Central memory CD4-positive, alpha-beta T cell (primary cell): ENCODE measurements around the gene ACAD11.

Experiments used
- DNase-seq: peaks from one replicate; pipeline ENCODE4 v3.0.0; 2022
- total RNA-seq, 3 experiments: gene quantifications; one replicate each; lab custom pipeline; 2026; lab: John Stamatoyannopoulos, UW

The ACAD11 gene, protein sequence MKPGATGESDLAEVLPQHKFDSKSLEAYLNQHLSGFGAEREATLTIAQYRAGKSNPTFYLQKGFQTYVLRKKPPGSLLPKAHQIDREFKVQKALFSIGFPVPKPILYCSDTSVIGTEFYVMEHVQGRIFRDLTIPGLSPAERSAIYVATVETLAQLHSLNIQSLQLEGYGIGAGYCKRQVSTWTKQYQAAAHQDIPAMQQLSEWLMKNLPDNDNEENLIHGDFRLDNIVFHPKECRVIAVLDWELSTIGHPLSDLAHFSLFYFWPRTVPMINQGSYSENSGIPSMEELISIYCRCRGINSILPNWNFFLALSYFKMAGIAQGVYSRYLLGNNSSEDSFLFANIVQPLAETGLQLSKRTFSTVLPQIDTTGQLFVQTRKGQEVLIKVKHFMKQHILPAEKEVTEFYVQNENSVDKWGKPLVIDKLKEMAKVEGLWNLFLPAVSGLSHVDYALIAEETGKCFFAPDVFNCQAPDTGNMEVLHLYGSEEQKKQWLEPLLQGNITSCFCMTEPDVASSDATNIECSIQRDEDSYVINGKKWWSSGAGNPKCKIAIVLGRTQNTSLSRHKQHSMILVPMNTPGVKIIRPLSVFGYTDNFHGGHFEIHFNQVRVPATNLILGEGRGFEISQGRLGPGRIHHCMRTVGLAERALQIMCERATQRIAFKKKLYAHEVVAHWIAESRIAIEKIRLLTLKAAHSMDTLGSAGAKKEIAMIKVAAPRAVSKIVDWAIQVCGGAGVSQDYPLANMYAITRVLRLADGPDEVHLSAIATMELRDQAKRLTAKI
- total RNA-seq, result 1.7 to 8.9 (median 4.0) reads per million in 3 experiments

GRCh38 chr3:132659365-132660051 is at the start of gene ACAD11:
TSS of gene ACAD11 (minus strand) at chr3:132659809. CDS start at chr3:132659751, 58 bp downstream.
- DNase-seq, result peak; percentile 17

- DNase-seq, result no peak
These were observed 44.1 kb upstream of the ACAD11 start for GRCh38 chr3:132703733-132704132.

GRCh38 chr3:132695422-132695821 is 35.8 kb upstream of the ACAD11 start:
- no peak for DNase-seq

DNA sequence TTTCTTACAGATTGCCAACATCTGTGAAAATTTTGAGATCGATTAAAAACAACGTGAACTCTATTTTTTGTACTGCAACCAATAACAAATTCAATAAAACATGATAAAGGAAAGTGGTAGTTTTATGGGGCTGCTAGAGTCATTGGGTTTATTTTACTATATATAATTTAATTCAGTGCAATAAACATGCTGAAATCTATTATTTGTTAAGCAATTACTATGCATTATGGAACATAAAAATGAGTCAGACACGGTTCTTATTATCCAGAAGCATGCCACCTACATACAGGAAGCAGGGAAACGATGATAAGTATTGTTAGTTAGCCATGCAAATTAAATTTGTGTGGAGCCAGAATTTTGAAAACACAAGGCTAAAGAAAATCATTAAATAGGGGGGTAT is 35.4 kb upstream of the ACAD11 start:
- no peak for DNase-seq

DNA sequence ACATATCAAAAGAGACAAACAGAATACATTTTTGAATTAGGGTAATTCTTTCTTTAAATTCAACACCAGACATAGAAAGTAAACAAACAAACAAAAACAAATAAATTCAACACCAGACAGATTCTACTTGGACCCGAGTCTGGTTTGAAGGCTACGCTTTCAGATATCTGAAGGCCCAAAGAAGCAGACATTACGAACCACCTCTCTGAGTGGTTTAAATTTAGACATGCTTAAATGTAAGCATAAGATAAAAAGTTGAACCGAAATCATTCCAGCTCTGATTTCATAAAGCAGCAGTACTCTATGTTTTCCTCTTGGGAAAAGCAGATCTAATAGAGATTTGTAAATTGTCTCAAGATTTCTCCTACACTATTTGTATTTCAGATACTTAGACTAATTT is 30.4 kb upstream of the ACAD11 start:
- no peak for DNase-seq

GRCh38 chr3:132682201-132682600 is 22.6 kb upstream of the ACAD11 start:
- DNase-seq, result no peak

DNA sequence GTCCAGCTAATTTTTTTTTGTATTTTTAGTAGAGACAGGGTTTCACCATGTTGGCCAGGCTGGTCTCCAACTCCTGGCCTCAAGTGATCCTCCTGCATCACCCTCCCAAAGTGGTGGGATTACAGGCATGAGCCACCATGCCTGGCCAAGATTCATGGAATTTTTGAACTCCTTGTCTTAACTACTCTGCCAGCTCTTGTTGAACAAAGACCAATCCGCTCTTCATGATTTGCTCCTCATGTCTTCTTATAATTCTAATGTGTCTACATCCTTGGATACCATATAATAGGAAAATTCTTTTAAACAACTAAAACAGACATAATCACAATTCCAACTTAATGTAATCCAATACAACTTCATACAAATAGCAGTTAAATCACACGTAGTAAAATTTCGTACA is 21.8 kb upstream of the ACAD11 start:
- DNase-seq, result no peak

DNA sequence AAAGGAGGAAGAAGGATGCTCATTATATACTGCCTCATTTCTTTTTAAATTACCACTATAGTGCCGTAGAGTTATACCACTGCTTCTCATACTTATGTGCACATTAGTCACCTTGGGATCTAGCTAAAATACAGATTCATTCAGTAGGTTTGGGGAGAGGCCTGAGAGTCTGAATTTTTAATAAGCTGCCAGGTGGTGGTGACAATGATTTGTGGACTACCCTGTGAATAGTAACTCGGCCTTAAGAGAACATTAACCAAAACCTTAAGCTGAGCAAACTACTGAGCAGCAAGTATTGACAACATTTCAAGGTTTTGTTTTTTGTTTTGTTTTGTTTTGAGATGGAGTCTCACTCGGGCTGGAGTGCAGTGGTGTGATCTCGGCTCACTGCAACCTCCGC is 20.3 kb upstream of the ACAD11 start:
- DNase-seq, result no peak

- DNase-seq, result no peak
These were observed 15.8 kb upstream of the ACAD11 start for GRCh38 chr3:132675408-132675807.

GRCh38 chr3:132669256-132669777 is 9.7 kb upstream of the ACAD11 start:
- no peak for DNase-seq

DNA sequence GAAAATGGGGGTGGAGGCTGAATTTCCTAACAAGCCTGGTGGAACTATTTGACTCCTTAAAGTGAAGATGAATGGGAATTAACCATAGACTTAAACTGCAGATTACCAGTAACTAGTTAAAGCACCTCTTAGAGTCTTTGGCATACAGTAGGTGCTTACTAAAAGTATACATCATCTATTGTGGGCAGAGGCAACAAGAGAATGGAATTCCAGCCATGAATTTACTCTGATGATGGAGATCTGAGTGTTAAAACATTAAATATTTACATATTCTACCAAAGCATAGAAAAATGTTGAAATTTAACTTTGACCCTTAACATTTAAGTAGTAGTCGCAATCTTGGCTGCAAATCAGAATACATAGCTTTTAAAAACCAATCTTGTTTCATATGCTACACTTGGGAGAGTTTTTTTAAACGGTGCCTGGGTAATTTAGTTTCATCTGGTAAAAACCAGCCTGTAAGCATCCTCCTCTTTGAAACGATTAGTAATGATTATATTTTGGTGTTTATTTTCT is 5.7 kb upstream of the ACAD11 start:
- no peak for DNase-seq

DNA sequence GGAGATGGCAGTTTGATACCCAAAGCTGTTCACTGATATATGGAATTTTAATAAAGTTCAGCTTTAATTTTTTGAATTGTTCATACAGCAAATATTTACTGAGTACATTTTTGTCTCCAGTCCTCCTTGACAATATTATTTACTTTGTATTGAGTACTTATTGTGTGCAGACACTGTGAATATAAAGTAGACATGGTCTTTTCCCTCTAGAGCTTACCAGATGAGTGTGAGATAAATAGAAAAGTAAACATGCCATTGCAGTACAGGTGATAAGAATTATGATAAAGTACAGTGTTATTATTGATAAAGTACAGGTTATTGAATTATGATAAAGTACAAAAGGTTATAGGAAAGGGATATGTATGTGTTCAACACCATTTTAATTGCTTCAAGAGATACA is 2.6 kb upstream of the ACAD11 start:
- no peak for DNase-seq

DNA sequence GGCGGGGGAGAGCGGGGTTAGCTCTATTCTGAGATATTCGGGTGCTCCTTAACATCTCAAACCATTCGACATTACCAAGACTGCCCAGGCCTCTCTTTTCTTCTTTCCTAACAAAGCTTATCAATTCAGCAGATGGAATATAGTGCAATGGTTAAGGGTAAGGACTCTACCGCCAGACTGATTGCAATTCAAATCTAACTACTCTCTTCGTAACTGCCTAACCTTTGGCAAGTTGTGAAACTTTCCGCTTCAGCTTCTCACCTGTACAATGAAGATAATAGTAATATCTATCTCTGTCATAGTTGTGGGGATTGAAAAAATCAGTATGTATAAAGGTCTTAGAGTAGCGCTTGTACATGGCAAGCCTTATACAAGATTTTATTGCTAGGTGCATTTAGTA is 1.5 kb upstream of the ACAD11 start:
- no peak for DNase-seq

DNA sequence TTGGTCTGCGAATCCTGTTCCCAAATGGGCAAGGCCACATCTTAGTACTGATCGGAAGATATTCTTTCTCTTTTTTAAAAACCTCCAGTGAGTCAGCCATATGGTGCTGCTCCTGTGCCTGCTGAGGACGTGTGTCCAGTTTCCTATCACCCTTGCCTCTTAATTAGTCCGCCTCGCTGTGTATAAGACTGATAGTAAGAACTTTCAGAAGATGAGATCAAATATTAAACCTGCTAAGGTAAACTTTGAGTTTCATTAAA is 1.1 kb upstream of the ACAD11 start:
- DNase-seq, result no peak

DNA sequence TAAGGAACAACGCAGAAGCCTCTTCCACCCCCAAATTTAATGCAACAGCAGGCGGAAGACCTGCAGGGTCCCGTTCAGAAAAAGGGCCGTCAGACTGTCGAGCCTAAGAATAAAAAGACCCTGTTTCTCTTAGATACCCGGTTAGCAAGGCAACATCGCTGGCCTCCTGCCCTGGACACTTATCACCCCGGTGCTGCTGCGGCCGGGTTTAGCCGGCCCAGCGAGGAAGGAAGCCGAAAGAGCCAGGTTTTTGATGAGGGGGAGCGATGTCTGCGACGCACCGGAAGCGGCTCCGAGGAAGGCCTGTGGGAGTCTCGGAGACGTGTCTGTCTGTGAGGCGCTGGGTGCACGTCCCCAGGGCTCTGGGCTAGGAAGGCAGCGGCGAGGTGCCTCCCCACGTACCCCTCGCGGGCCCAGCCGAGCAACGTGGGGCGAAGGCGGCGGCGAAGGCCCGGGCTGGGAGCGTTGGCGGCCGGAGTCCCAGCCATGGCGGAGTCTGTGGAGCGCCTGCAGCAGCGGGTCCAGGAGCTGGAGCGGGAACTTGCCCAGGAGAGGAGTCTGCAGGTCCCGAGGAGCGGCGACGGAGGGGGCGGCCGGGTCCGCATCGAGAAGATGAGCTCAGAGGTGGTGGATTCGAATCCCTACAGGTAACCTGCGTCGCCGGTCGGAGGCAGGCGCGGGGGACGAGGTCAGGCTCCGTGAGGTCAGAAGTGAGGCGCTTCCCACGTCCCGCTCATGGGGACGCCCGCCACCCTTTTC is 622 bp upstream of the ACAD11 start, which contains the start of gene UBA5:
TSS of gene UBA5 (plus strand) at position 278 of the 759 bp plus-strand sequence. CDS start at position 487, 209 bp downstream.
- peak; percentile 72 for DNase-seq

- no peak for DNase-seq
These were observed 627 bp downstream of the ACAD11 start for GRCh38 chr3:132659000-132659364.

- no peak for DNase-seq
These were observed 1.5 kb downstream of the ACAD11 start for GRCh38 chr3:132657869-132658747.

GRCh38 chr3:132655471-132655870 is 4.1 kb downstream of the ACAD11 start:
- no peak for DNase-seq

DNA sequence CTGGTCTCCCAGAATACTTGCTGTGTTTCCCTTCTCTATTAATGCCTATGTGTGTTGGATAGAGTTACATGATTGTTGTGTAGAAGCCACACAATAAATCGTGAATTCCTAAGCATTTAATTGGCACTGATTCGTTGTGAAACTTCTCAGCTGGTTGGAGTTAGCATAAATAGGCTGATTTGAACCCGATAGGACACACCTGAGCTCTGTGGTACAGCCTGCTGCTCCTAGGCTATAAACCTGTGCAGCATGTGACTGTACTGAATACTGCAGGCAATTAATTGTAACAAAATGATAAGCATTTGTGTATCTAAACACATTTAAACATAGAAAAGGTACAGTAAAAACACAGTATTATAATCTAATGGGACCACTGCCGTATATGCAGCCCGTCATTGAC is 4.9 kb downstream of the ACAD11 start:
- DNase-seq, result no peak

DNA sequence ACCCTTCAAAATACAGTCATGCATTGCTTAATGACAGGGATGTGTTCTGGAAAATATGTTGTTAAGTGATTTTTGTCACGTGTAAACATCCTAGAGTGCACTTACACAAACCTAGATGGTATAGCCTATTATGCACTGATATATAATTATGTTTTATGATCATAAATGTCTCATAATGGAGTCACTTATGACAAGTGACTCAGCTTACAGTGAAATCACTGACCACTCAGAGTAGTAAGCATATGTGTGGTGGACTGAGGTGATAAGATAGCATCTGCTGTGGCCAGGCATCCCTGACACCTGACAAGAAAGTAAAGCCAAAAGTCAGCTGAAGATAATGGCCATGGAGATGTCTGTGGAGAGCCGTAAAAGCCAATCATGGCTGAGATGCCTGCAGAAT is 5.4 kb downstream of the ACAD11 start:
- no peak for DNase-seq

DNA sequence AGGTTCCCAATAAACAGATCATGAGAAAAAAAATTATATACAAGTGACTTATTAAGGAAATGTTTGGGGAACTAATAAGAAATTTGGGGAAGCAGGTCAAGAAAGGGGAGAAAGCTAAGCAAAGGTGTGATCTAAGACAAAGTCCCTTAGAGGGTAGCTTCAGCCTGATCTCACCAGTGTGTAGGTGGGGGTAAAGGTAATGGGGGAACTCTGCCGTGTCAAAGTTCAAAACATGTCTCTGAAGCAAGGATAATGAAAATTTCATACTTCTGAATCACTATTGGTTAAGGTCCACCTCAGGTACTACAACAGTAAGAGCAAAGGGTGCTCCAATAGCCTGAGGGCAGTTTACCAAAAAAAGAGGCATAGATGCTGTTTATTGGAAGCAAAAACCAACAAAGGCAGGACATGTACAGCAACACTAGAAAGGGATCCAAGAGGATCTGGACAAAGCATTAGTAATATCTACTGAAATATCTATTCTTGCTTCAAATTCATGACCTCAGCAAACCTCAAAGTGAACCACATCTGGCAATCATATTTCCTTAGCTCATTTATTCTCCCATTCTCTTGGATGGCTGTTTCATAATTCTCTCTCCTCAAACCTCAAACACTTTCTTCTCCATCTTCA is 6.9 kb downstream of the ACAD11 start:
- no peak for DNase-seq
